A549 (cell line): Measurements from ENCODE around the gene SLC6A17.

Experiments
- JUN ChIP-seq, 2 experiments: fragments of >200 bp; sonication (Bioruptor Twin); formaldehyde crosslinking; IDR thresholded peaks; 2 replicates in 1 of 2; 3 replicates in 1 of 2; pipeline ENCODE4 v1.6.1; 2016 to 2017
- TF ChIP-seq, protein P1 (sequence below): fragments of >200 bp; sonication (Bioruptor Twin); formaldehyde crosslinking; IDR thresholded peaks from 3 replicates; pipeline ENCODE4 v1.5.1; 2016

GRCh38 chr1:110165761-110166231, 15.5 kb downstream of the SLC6A17 start:
- TF ChIP-seq, protein P1, sequence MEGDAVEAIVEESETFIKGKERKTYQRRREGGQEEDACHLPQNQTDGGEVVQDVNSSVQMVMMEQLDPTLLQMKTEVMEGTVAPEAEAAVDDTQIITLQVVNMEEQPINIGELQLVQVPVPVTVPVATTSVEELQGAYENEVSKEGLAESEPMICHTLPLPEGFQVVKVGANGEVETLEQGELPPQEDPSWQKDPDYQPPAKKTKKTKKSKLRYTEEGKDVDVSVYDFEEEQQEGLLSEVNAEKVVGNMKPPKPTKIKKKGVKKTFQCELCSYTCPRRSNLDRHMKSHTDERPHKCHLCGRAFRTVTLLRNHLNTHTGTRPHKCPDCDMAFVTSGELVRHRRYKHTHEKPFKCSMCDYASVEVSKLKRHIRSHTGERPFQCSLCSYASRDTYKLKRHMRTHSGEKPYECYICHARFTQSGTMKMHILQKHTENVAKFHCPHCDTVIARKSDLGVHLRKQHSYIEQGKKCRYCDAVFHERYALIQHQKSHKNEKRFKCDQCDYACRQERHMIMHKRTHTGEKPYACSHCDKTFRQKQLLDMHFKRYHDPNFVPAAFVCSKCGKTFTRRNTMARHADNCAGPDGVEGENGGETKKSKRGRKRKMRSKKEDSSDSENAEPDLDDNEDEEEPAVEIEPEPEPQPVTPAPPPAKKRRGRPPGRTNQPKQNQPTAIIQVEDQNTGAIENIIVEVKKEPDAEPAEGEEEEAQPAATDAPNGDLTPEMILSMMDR, result no peak
- TF ChIP-seq JUN (IDR thresholded peaks at IDR 0.05), result no peak
